Activated CD4-positive, alpha-beta T cell treated with anti-CD3 and anti-CD28 coated beads, Interleukin-2, amount 50 U/mL, for 1 hour (primary cell): Measurements from ENCODE around the gene PHF21A.
"Not testable (repeated sequence)": the region's sequence is repeated elsewhere in the genome, so short reads cannot be mapped to it uniquely, and the experiment has no call there.

Experiments used
- DNase-seq: peaks from one replicate; pipeline ENCODE4 v3.0.0-alpha.2; 2020

PHF21A gene

GRCh38 chr11:46026606-46027293 lies 94.5 kb downstream of the PHF21A start:
- no peak for DNase-seq

- DNase-seq, result no peak
These were observed 101.1 kb downstream of the PHF21A start for GRCh38 chr11:46020084-46020599.

DNA sequence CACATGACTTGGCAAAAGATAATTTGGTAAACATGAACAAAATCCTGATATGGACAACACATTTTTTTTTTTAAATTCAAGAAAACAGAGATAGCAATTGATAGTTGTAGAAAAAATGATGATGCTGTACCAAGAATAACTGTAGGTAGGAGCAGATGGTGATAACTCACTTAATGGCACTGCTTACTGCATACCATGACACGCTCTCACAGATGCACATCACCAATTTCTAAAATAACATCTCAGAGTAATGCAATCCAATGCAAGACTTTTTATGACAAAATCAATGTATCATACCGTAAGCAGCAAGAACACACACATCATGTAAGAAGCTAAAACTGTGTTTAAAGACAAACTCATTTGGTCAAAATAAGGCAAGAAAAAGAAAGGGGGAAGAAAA lies 102.6 kb downstream of the PHF21A start:
- DNase-seq, result no peak

- DNase-seq, result no peak
These were observed 103.9 kb downstream of the PHF21A start for GRCh38 chr11:46017341-46017740.

DNA sequence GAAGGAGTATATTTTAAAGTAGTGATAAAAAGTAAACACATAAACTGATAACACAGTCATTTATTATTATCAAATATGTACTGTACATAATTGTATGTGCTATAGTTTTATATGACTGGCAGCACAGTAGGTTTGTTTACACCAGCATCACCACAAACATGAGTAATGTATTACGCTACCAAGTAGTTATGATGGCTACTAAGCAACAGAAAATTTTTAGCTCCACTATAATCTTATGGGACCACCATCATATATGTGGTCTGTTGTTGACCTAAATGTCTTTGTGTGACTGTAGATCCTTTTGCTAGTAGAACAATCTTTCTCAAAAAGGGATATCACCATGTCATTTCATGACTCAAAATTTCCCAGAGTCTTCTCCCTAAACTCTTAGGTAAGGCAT lies 105.3 kb downstream of the PHF21A start:
- DNase-seq, result no peak

DNA sequence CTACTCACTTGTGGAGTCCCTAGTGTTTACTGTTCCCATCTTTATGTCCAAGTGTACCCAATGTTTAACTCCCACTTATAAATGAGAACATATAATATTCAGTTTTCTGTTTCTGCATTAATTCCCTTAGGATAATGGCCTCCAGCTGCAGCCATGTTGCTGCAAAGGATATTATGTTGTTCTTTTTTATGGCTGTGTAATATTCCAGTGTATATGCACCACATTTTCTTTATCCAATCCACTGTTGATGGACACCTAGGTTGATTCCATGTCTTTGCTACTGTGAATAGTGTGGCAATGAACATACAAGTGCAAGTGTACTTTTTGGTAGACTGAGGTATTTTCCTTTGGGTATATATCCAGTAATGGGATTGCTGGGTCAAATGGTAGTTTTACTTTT lies 107.1 kb downstream of the PHF21A start:
- DNase-seq, result not testable (repeated sequence)

GRCh38 chr11:46012185-46012584 lies 109.1 kb downstream of the PHF21A start:
- DNase-seq, result no peak

GRCh38 chr11:46010100-46010499 lies 111.2 kb downstream of the PHF21A start:
- no peak for DNase-seq

GRCh38 chr11:46009647-46010046 lies 111.6 kb downstream of the PHF21A start:
- no peak for DNase-seq

- DNase-seq, result no peak
These were observed 114.7 kb downstream of the PHF21A start for GRCh38 chr11:46006418-46007070.

DNA sequence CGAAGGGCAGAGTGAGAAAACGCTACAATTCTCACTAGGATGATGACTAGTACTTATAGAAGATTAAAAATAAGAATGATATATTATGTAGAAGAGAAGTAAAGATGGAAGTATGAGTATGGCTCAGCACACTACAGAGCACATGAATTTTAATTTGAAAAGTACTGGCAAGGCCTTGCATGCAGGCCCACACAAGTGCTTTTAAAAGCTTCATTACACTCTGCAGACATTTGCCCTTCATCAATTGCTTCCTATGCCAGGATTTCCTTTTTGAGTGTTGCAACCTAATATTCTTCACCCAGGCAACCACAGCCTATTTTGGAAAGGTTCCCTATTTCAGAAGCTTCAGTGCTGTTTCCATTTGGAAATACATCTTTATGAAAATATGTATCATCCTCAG lies 117.7 kb downstream of the PHF21A start:
- DNase-seq, result no peak

DNA sequence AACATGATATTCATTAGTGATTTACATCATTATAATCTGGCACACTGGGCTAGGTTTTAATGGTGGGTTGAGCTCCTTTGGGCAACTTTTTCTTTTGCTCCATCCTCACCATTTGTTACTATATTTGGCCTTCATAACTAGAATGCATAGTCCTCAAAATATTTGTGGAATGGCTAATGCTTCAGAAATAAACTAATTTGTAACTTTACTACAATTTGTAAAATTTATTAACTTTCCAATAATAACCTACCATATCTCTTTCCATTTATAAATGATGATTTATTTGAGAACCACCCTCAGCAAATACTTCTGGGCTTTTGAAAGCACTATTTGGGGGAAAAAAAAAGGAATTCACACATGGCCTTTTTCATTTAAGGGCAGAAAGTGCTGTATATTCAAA lies 119.1 kb downstream of the PHF21A start:
- no peak for DNase-seq

- no peak for DNase-seq
These were observed 119.8 kb downstream of the PHF21A start for GRCh38 chr11:46001448-46001914.

DNA sequence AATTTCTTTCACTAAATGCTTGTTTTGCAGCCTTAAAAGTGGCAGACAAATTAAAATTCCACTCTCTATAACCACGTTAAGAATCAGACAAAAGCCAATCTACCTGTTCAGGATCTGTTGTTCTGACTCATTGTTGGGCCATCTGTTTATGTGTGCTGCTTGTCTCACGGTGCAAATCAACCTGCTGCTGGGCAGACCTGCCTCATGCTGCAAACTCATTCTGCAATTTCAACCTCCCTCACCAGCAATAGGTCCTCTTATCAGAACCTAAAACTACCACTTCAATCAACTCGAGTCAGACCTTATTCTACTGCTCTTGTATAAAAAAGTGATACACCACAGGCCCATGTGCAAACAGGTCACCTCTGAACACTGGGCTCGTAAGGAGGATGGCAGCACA lies 123.7 kb downstream of the PHF21A start:
- no peak for DNase-seq

DNA sequence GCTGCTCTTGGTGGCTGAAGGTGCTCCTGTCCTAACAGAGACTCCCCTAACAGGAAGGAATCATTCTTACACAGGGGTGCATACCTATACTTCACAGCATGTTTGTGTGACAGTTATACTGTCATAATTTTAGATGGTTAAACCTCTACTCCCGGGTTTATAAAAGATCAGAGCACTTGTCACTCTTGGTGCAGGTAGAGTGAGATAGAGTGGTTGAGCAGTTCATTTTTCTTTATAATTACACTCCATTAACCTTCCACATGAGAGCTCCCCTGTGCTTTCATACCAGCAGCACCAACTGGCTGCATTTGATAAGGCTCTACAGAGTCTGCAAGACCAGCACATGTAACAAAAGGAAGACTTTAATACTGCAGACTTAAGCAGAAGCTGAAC lies 125.9 kb downstream of the PHF21A start:
- no peak for DNase-seq

- no peak for DNase-seq
These were observed 126.6 kb downstream of the PHF21A start for GRCh38 chr11:45994371-45995341.

DNA sequence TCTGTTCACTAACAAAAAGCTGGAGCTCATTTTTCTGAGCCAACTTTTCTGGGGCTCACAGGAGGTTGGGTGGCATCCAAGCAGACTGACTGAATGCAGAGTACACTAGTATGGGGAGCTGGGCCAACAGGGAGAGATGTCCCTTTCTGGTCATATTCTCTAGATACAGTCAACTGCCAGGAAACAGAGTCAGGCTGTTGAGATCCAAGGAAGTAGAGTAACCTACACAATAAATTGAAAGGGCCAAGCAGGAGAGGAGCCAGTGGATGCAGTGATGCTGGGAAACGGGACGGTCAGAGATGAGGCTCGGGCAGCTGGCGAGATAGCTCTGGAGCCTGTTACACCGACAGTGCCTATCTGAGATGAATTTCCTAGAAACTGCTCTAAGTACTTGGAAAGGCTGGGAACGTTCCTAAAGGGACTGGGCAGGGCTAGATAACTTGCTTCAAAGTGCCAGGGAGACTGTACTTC lies 127.7 kb downstream of the PHF21A start:
- no peak for DNase-seq

GRCh38 chr11:45988921-45989320 lies 132.3 kb downstream of the PHF21A start:
- no peak for DNase-seq

GRCh38 chr11:45985212-45985611 lies 136.0 kb downstream of the PHF21A start:
- DNase-seq, result no peak

- no peak for DNase-seq
These were observed 137.1 kb downstream of the PHF21A start for GRCh38 chr11:45984192-45984591.

GRCh38 chr11:45983471-45983845 lies 137.8 kb downstream of the PHF21A start:
- DNase-seq, result no peak

GRCh38 chr11:45982656-45983470 lies 138.4 kb downstream of the PHF21A start:
- DNase-seq, result no peak
